ENCODE measurements around the gene PPP1R3G. TPM values are rescaled to one million over a fixed set of nuclear protein-coding genes. Genes with fewer than 3 reads are reported as not detected.

PPP1R3G gene
- total RNA-seq, 1 donor from 2014 or later, result not detected

DNA sequence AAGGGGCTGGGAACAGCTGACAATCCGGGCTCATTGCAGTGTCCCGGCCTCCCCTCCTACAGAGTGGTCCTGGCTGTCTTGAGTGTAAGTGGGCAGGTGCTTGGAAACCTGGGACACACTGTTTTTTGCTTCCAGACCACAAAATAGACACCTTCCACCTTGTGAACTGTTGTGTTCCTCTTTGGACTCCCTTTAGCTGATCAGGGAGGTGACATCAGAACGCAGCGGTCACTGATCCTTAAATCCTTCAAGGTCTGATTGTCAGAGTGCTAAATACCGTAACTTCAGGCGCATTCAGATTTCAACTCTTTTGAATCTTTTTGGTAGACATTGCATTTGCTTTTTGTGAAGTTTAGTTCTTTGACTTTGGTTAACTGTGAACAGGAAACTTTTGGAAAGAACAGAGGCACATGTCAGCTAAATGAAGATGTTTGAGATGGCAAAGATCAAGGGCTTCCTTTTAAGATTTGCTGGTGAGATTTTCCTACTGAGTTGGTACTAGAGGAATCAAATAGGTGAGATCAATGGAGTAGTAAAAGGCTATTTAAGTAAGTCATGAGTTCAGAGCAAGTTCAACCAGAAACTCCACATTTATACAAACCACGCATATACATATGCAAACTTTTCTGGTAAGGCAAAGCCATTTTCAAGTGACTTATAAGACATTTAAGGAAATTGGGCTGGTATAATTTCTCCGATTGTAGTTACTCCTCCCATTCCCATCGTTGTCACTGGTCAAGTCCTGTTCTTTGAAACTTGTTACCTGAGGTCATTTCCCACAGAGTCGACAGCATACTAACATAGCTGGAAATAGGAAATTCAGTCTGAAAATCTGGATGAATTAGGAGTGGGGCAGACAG lies 6.3 kb downstream of the PPP1R3G start:
- DNase-seq, result no peak
- Mint-ChIP-seq H3K9me3 (ENCODE audit: unreplicated experiment) (no peaks in the 10 kb centered on the region), H3K27me3 (ENCODE audit: unreplicated experiment) (peaks cover 8% of the 10 kb centered on the region), H3K4me1 (ENCODE audit: low read depth, unreplicated experiment) (no peaks in the 10 kb centered on the region), H3K27ac (ENCODE audit: unreplicated experiment) (no peak overlapping the region), H3K4me3 (ENCODE audit: unreplicated experiment) (no peak overlapping the region), H3K36me3 (ENCODE audit: unreplicated experiment) (no peaks in the 10 kb centered on the region)
- TF ChIP-seq, protein P1, sequence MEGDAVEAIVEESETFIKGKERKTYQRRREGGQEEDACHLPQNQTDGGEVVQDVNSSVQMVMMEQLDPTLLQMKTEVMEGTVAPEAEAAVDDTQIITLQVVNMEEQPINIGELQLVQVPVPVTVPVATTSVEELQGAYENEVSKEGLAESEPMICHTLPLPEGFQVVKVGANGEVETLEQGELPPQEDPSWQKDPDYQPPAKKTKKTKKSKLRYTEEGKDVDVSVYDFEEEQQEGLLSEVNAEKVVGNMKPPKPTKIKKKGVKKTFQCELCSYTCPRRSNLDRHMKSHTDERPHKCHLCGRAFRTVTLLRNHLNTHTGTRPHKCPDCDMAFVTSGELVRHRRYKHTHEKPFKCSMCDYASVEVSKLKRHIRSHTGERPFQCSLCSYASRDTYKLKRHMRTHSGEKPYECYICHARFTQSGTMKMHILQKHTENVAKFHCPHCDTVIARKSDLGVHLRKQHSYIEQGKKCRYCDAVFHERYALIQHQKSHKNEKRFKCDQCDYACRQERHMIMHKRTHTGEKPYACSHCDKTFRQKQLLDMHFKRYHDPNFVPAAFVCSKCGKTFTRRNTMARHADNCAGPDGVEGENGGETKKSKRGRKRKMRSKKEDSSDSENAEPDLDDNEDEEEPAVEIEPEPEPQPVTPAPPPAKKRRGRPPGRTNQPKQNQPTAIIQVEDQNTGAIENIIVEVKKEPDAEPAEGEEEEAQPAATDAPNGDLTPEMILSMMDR (IDR thresholded peaks at IDR 0.05; ENCODE audit: partially characterized antibody, unreplicated experiment), result no peak

DNA sequence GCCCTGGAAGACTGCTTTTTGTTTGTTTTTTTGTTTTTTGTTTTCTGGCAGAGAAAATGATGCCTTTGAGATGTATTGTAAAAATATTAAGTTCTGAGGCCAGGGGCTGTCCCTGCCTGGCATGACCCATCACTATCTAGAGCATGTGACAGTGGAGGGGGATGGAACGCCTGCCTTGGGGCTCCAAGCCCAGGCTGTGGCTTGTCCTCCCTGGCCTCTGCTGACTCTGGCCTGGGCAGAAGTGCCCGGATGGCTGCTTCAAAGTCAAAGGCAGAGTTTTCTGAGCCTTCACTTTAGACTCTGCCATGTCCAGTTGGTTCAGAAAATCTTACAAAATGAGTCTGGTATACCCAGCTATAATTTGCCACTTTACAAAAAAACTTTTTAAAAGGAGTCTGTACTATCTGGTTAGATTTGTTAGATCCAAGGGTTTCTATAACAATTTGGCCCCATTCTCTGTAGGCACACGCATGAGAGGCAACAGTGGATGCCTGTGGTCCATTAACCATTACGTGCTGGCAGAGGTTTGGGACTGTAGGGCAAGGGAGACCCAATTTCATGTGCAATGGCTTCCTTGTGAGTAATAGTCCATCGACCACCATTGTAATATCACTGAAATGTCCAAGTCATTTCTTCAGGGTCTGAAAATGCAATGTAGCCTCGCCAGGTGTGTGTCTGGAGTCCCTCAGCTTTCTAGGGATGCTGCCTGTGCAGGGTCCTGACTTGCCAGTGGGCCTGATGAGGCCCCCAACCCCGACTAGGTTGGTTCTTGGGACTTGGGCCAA lies 8.3 kb downstream of the PPP1R3G start:
- Mint-ChIP-seq H3K9me3 (ENCODE audit: unreplicated experiment) (no peaks in the 10 kb centered on the region), H3K36me3 (ENCODE audit: unreplicated experiment) (no peaks in the 10 kb centered on the region), H3K4me3 (ENCODE audit: unreplicated experiment) (no peak overlapping the region), H3K27me3 (ENCODE audit: unreplicated experiment) (no peaks in the 10 kb centered on the region), H3K4me1 (ENCODE audit: low read depth, unreplicated experiment) (no peaks in the 10 kb centered on the region), H3K27ac (ENCODE audit: unreplicated experiment) (no peak overlapping the region)
- TF ChIP-seq, protein P1 (IDR thresholded peaks at IDR 0.05; ENCODE audit: partially characterized antibody, unreplicated experiment), result no peak
- DNase-seq, result no peak

DNA sequence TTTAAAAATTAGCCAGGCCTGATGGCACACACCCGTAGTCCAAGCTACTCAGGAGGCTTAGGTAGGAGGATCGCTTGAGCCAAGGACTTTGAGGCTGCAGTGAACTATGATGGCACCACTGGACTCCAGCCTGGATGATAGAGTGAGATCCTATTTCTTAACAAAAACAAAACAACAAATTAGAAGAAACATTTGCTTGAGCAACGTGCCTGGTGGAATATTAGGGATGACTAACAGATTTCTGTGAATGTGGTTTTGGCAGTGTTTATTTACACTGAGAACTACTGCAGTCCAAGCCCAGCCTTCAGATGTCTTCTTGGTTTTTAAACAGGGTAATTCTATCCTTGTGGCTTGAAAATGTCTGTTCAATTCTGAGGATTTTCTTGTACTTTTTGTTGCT lies 9.2 kb downstream of the PPP1R3G start:
- peaks cover 2% of the 10 kb centered on the region for H3K27me3 Mint-ChIP-seq (ENCODE audit: unreplicated experiment)
- H3K27ac Mint-ChIP-seq (ENCODE audit: unreplicated experiment), result no peak overlapping the region
- no peak overlapping the region for H3K4me3 Mint-ChIP-seq (ENCODE audit: unreplicated experiment)
- TF ChIP-seq, protein P1 (IDR thresholded peaks at IDR 0.05; ENCODE audit: partially characterized antibody, unreplicated experiment), result no peak
- no peaks in the 10 kb centered on the region for H3K4me1 Mint-ChIP-seq (ENCODE audit: low read depth, unreplicated experiment)
- no peak for DNase-seq
- H3K9me3 Mint-ChIP-seq (ENCODE audit: unreplicated experiment), result no peaks in the 10 kb centered on the region
- H3K36me3 Mint-ChIP-seq (ENCODE audit: unreplicated experiment), result no peaks in the 10 kb centered on the region

DNA sequence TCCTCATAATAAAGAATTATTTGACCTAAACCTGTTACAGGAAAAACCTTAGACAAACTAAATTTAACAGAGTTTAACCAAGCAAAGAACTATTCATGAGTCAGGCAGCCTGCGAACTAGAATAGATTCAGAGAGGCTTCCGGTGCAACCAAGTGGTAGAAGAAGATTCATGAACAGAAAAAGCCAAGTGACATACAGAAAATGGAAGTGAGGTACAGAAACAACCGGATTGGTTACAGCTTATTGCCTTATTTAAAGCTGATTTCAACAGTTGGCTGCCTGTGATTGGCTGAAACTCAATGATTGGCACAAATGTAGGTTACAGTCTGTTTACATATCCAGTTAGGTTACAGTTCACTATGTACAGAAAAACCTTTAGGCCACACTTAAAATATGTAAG lies 10.1 kb downstream of the PPP1R3G start:
- TF ChIP-seq, protein P1 (IDR thresholded peaks at IDR 0.05; ENCODE audit: partially characterized antibody, unreplicated experiment), result no peak
- H3K36me3 Mint-ChIP-seq (ENCODE audit: unreplicated experiment), result peaks cover 5% of the 10 kb centered on the region
- no peaks in the 10 kb centered on the region for H3K4me1 Mint-ChIP-seq (ENCODE audit: low read depth, unreplicated experiment)
- peaks cover 2% of the 10 kb centered on the region for H3K27me3 Mint-ChIP-seq (ENCODE audit: unreplicated experiment)
- H3K27ac Mint-ChIP-seq (ENCODE audit: unreplicated experiment), result no peak overlapping the region
- DNase-seq, result no peak
- H3K4me3 Mint-ChIP-seq (ENCODE audit: unreplicated experiment), result no peak overlapping the region
- peaks cover 2% of the 10 kb centered on the region for H3K9me3 Mint-ChIP-seq (ENCODE audit: unreplicated experiment)

DNA sequence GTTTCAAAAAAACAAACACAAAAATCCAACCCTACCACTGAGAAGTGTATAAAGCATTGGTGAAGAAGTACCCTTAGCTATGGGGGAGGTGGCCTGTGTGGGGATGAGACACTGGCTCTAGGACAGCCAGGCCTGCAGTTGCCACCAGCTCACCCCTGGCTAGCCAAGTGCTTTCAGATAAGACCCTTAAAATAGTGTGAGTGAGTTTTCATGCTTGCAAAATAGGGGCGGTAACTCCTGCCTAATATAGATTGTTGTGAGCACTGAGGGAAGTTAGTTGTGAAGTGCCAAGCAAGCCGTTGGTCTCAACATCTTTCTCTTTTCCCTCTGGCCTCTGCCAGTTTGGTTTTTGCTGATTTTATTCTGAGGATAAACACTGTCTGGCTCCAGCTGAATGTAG lies 11.3 kb downstream of the PPP1R3G start:
- H3K9me3 Mint-ChIP-seq (ENCODE audit: unreplicated experiment), result peaks cover 2% of the 10 kb centered on the region
- no peaks in the 10 kb centered on the region for H3K4me1 Mint-ChIP-seq (ENCODE audit: low read depth, unreplicated experiment)
- peaks cover 3% of the 10 kb centered on the region for H3K27me3 Mint-ChIP-seq (ENCODE audit: unreplicated experiment)
- H3K36me3 Mint-ChIP-seq (ENCODE audit: unreplicated experiment), result peaks cover 5% of the 10 kb centered on the region
- H3K4me3 Mint-ChIP-seq (ENCODE audit: unreplicated experiment), result no peak overlapping the region
- no peak overlapping the region for H3K27ac Mint-ChIP-seq (ENCODE audit: unreplicated experiment)
- no peak for DNase-seq
- TF ChIP-seq, protein P1 (IDR thresholded peaks at IDR 0.05; ENCODE audit: partially characterized antibody, unreplicated experiment), result no peak

Measured in glutamatergic neuron (in vitro differentiated cells).